K562 (cell line): ENCODE results near the gene ZNF672. TPM values are rescaled to one million over a fixed set of nuclear protein-coding genes. Genes with fewer than 3 reads are reported as not detected.

Experiments used
- ATAC-seq: fragments of 200-7000 bp; cut with Tn5 transposase; 3 replicates; pipeline ENCODE4 v1.9.1; 2020; ENCODE audit warnings: moderate library complexity
- BruUV-seq: library from RNA; stranded (reverse); fragments of 400-500 nt; replicated peaks from 2 replicates; lab custom pipeline; 2021; lab: Mats Ljungman, UMichigan
- CTCF ChIA-PET: fragments of 300-600 bp; formaldehyde crosslinking; extraction: SDS; loops from one replicate; lab custom pipeline; 2021; ENCODE audit warnings: low intra/inter-chr PET ratio; lab: Yijun Ruan, JAX
- POLR2A ChIA-PET: fragments of 300-600, 350-650 bp; sonication (Branson Sonifier 250); formaldehyde crosslinking; extraction: SDS; loops from one replicate; lab custom pipeline; 2021; ENCODE audit warnings: antibody characterized with exemption, inconsistent platforms; lab: Yijun Ruan, JAX
- DNase-seq, 4 experiments: peaks; one replicate each; pipeline versions ENCODE4 v3.0.0 to v3.0.0-alpha.2; 2011 to 2018; ENCODE audit warnings: low spot score in 3 of 4, mixed read lengths in 3 of 4; ENCODE audit errors: extremely low read depth in 1 of 4
- FAIRE-seq: peaks from 2 replicates; lab custom pipeline; 2011; peaks lifted over from hg19 to GRCh38; lab: Jason Lieb, UNC
- H2AFZ ChIP-seq: 2 replicates; pipeline ENCODE4 v1.6.0; 2011; ENCODE audit warnings: low read depth, low read length, control low read depth, inconsistent platforms
- H3K27ac ChIP-seq: fragments of 200-600 bp; 3 replicates; pipeline ENCODE4 v1.8.0; 2011; ENCODE audit warnings: low read depth, mild to moderate bottlenecking, control low read depth, inconsistent platforms, low read length, moderate library complexity, mixed read lengths; ENCODE audit errors: extremely low read depth
- H3K27me3 ChIP-seq, 2 experiments: fragments of 300-600 bp in 1 of 2; 2 replicates in 1 of 2; 3 replicates in 1 of 2; pipeline versions ENCODE4 v1.6.0 to v1.8.0; 2011; ENCODE audit warnings: inconsistent platforms in 2 of 2, low read length in 2 of 2, mild to moderate bottlenecking in 1 of 2, mixed read lengths in 1 of 2, moderate library complexity in 1 of 2; ENCODE audit not compliant: control insufficient read depth in 2 of 2, insufficient read depth in 2 of 2
- H3K36me3 ChIP-seq: fragments of 300-600 bp; 3 replicates; pipeline ENCODE4 v1.8.0; 2011; ENCODE audit warnings: mild to moderate bottlenecking, low read length, inconsistent platforms; ENCODE audit not compliant: control insufficient read depth, insufficient read depth
- H3K4me1 ChIP-seq, 2 experiments: fragments of 200-600 bp in 1 of 2; replicated peaks in 1 of 2; 2 replicates in 1 of 2; 3 replicates in 1 of 2; pipeline versions ENCODE4 v1.5.1 to v1.8.0; 2011; ENCODE audit warnings: inconsistent platforms in 2 of 2, low read length in 2 of 2, mild to moderate bottlenecking in 1 of 2, mixed read lengths in 1 of 2, moderate library complexity in 1 of 2; ENCODE audit not compliant: control insufficient read depth in 2 of 2, insufficient read depth in 2 of 2
- H3K4me2 ChIP-seq: 2 replicates; pipeline ENCODE4 v1.6.1; 2011; ENCODE audit warnings: low read length, control low read depth, inconsistent platforms, mixed read lengths; ENCODE audit not compliant: insufficient read depth
- H3K4me3 ChIP-seq: fragments of 200-600 bp; sonication (generic), shearing (Covaris generic); 2 replicates; pipeline ENCODE4 v1.5.1; 2016; ENCODE audit warnings: control low read depth, inconsistent platforms
- H3K79me2 ChIP-seq: fragments of 200-600 bp; 3 replicates; pipeline ENCODE4 v1.8.0; 2011; ENCODE audit warnings: low read length, inconsistent platforms; ENCODE audit not compliant: control insufficient read depth, insufficient read depth
- H3K9ac ChIP-seq, 2 experiments: 2 replicates each; pipeline versions ENCODE4 v1.6.0 to v1.6.1; 2011; ENCODE audit warnings: low read depth in 2 of 2, low read length in 2 of 2, control low read depth in 1 of 2, inconsistent platforms in 1 of 2, mild to moderate bottlenecking in 1 of 2, mixed read lengths in 1 of 2; ENCODE audit not compliant: insufficient read depth in 1 of 2
- H3K9me1 ChIP-seq: one replicate; pipeline ENCODE4 v1.6.0; 2011; ENCODE audit warnings: inconsistent platforms, mild to moderate bottlenecking, low read length, moderate library complexity; ENCODE audit not compliant: control insufficient read depth, insufficient read depth
- H3K9me3 ChIP-seq: replicated peaks from 2 replicates; pipeline ENCODE4 v1.5.1; 2011; ENCODE audit warnings: low read depth, low read length, inconsistent platforms; ENCODE audit not compliant: control insufficient read depth, insufficient read depth
- H4K20me1 ChIP-seq: replicated peaks from 2 replicates; pipeline ENCODE4 v1.6.1; 2011; ENCODE audit warnings: low read length, inconsistent platforms, mixed read lengths; ENCODE audit not compliant: control insufficient read depth, insufficient read depth
- ETV6 ChIP-seq, 3 experiments: fragments of 150-350 bp in 1 of 3; sonication (generic) in 1 of 3; formaldehyde crosslinking in 1 of 3; IDR thresholded peaks; 2 replicates each; pipeline versions ENCODE4 v1.6.1 to v1.8.0; 2014 to 2022; ENCODE audit warnings: borderline replicate concordance in 2 of 3, low read depth in 2 of 3, antibody characterized with exemption in 1 of 3, low read length in 1 of 3, mild to moderate bottlenecking in 1 of 3, missing genetic modification reagents in 1 of 3
- HNRNPUL1 ChIP-seq: fragments of 200-400 bp; formaldehyde crosslinking; IDR thresholded peaks from 2 replicates; pipeline ENCODE4 v1.6.1; 2017; ENCODE audit warnings: low read length
- MCM7 ChIP-seq, 2 experiments: fragments of 450-650 bp; IDR thresholded peaks; 2 replicates each; pipeline ENCODE4 v1.6.1; 2016 to 2018
- TBP ChIP-seq: optimal IDR thresholded peaks from 2 replicates; pipeline ENCODE3; 2011; ENCODE audit warnings: low read depth, low read length, improper control_type of control experiment
- ZNF224 ChIP-seq: sonication (generic); formaldehyde crosslinking; IDR thresholded peaks from 2 replicates; pipeline ENCODE4 v1.8.0; 2022; ENCODE audit warnings: mild to moderate bottlenecking, missing genetic modification reagents
- ZNF778 ChIP-seq: fragments of 450-650 bp; formaldehyde crosslinking; IDR thresholded peaks from 2 replicates; pipeline ENCODE4 v1.4.0; 2020; ENCODE audit warnings: mild to moderate bottlenecking, moderate library complexity
- WGBS: fragments of 100-300 bp; shearing (Covaris generic); methylation state at CpG from one replicate; pipeline ENCODE4 v1.1.6; 2016; ENCODE audit warnings: low coverage, mixed read lengths; ENCODE audit not compliant: insufficient coverage; ENCODE audit errors: missing lambda C conversion rate; 5-methylcytosine and 5-hydroxymethylcytosine counted together
- in situ Hi-C: fragments of 300-500 bp; cut with MboI; formaldehyde crosslinking; loops from 4 replicates; pipeline ENCODE4 v1.15.0; 2018; ENCODE audit warnings: inconsistent platforms, mixed read lengths
- intact Hi-C: fragments of 100-400 bp; cut with micrococcal nuclease; formaldehyde crosslinking; loops from 2 replicates; pipeline ENCODE4 v1.14.2; 2022
- polyA plus RNA-seq, 8 experiments: library from polyadenylated mRNA; depleted of rRNA in 4 of 8; stranded (reverse) in 5 of 8; unstranded in 3 of 8; fragments of >200 nt; fragmentation: Nextera tagmentation in 2 of 8; fragmentation: Illumina TruSeq in 1 of 8; extraction: Ambion mirVana in 2 of 8; extraction: Trizol in 1 of 8; gene quantifications; 2 replicates each; pipeline versions ENCODE4 v1.2.1 to v1.2.3, GENCODE V29; 2011 to 2014; ENCODE audit warnings: inconsistent platforms in 1 of 8, missing spikeins in 1 of 8
- total RNA-seq, 7 experiments: library from RNA; depleted of rRNA in 6 of 7; stranded (reverse); fragments of >200 nt in 6 of 7; fragmentation: Illumina TruSeq in 2 of 7; extraction: Trizol in 2 of 7; gene quantifications; 2 replicates each; pipeline versions ENCODE4 v1.2.1 to v1.2.3, GENCODE V29; 2011 to 2021; ENCODE audit warnings: low replicate concordance in 1 of 7
- TF ChIP-seq, protein P1 (sequence below): fragments of 450-650 bp; IDR thresholded peaks from 2 replicates; pipeline ENCODE4 v1.6.1; 2016; ENCODE audit warnings: borderline replicate concordance
- TF ChIP-seq, protein P2 (sequence below): fragments of 450-650 bp; IDR thresholded peaks from 2 replicates; pipeline ENCODE4 v1.6.1; 2018; ENCODE audit warnings: mild to moderate bottlenecking, low read depth; ENCODE audit not compliant: partially characterized antibody
- TF ChIP-seq, protein P3 (sequence below): fragments of 250-450 bp; sonication (Bioruptor Pico); IDR thresholded peaks from 2 replicates; pipeline ENCODE4 v1.8.0; 2021; ENCODE audit warnings: borderline replicate concordance, mild to moderate bottlenecking, moderate library complexity; ENCODE audit not compliant: poor library complexity, severe bottlenecking
- TF ChIP-seq, protein P4 (sequence below): sonication (generic); IDR thresholded peaks from 2 replicates; pipeline ENCODE4 v1.6.1; 2016
- TF ChIP-seq, protein P5 (sequence below): fragments of 450-650 bp; IDR thresholded peaks from 2 replicates; pipeline ENCODE4 v1.6.1; 2017; ENCODE audit warnings: antibody characterized with exemption, mild to moderate bottlenecking

Gene ZNF672
- total and polyA plus RNA-seq, 9 of the 15 experiments (the other 6 are each of a cell fraction or from before 2014, with no cell fraction given), result 1.9 to 57.9 (median 24.1) TPM

- in situ Hi-C loops, result no loop called here
- no peak for FAIRE-seq
- peaks cover 34 to 38% of the 10 kb centered on the region in 2 experiments for H3K4me1 ChIP-seq
- no peak overlapping the region for H3K4me3 ChIP-seq
- WGBS, result 24% methylated on average over 7 of the region's 7 CpGs
- H4K20me1 ChIP-seq, result no peaks in the 10 kb centered on the region
- intact Hi-C loops, result no loop called here
- peak overlapping the region; percentile 94 for H2AFZ ChIP-seq
- no TSS peak for BruUV-seq
- H3K36me3 ChIP-seq, result no peaks in the 10 kb centered on the region
- H3K4me2 ChIP-seq, result peak overlapping the region; percentile 67
- peaks cover 21% of the 10 kb centered on the region for H3K79me2 ChIP-seq
- ChIA-PET POLR2A (interaction anchor here (6.1 kb wide), 1 partner anchor 8 kb away, joined by 78 read pairs; the partner anchor contains the start of gene SH3BP5L), CTCF (no interaction called here)
- peak overlapping the region; percentile 40 to 54; a peak in 3 of 4 replicates for H3K9ac ChIP-seq
- no peaks in the 10 kb centered on the region for H3K9me1 ChIP-seq
- no peaks in the 10 kb centered on the region for H3K27me3 ChIP-seq
- DNase-seq, result peak in 1 of 4 experiments; percentile 68
- H3K9me3 ChIP-seq, result 0 out of 2 replicates have a peak, but pooled peaks cover 5% of the 10 kb centered on the region
- H3K27ac ChIP-seq, result peak overlapping the region; percentile 52
- ATAC-seq, result no peak
- TF ChIP-seq, protein P1, sequence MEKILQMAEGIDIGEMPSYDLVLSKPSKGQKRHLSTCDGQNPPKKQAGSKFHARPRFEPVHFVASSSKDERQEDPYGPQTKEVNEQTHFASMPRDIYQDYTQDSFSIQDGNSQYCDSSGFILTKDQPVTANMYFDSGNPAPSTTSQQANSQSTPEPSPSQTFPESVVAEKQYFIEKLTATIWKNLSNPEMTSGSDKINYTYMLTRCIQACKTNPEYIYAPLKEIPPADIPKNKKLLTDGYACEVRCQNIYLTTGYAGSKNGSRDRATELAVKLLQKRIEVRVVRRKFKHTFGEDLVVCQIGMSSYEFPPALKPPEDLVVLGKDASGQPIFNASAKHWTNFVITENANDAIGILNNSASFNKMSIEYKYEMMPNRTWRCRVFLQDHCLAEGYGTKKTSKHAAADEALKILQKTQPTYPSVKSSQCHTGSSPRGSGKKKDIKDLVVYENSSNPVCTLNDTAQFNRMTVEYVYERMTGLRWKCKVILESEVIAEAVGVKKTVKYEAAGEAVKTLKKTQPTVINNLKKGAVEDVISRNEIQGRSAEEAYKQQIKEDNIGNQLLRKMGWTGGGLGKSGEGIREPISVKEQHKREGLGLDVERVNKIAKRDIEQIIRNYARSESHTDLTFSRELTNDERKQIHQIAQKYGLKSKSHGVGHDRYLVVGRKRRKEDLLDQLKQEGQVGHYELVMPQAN, result 0 out of 2 replicates have a peak, but pooled peaks have one; percentile 18
- TF ChIP-seq, protein P2, sequence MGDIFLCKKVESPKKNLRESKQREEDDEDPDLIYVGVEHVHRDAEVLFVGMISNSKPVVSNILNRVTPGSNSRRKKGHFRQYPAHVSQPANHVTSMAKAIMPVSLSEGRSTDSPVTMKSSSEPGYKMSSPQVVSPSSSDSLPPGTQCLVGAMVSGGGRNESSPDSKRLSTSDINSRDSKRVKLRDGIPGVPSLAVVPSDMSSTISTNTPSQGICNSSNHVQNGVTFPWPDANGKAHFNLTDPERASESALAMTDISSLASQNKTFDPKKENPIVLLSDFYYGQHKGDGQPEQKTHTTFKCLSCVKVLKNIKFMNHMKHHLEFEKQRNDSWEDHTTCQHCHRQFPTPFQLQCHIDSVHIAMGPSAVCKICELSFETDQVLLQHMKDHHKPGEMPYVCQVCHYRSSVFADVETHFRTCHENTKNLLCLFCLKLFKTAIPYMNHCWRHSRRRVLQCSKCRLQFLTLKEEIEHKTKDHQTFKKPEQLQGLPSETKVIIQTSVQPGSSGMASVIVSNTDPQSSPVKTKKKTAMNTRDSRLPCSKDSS, result no peak
- TF ChIP-seq, protein P3, sequence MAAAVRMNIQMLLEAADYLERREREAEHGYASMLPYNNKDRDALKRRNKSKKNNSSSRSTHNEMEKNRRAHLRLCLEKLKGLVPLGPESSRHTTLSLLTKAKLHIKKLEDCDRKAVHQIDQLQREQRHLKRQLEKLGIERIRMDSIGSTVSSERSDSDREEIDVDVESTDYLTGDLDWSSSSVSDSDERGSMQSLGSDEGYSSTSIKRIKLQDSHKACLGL (CRISPR knock-in tag), result no peak
- TF ChIP-seq, protein P4, sequence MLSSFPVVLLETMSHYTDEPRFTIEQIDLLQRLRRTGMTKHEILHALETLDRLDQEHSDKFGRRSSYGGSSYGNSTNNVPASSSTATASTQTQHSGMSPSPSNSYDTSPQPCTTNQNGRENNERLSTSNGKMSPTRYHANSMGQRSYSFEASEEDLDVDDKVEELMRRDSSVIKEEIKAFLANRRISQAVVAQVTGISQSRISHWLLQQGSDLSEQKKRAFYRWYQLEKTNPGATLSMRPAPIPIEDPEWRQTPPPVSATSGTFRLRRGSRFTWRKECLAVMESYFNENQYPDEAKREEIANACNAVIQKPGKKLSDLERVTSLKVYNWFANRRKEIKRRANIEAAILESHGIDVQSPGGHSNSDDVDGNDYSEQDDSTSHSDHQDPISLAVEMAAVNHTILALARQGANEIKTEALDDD, result 0 out of 2 replicates have a peak, but pooled peaks have one; percentile 59
- no peak for TF ChIP-seq MCM7 (IDR thresholded peaks at IDR 0.05)
- TF ChIP-seq, protein P5, sequence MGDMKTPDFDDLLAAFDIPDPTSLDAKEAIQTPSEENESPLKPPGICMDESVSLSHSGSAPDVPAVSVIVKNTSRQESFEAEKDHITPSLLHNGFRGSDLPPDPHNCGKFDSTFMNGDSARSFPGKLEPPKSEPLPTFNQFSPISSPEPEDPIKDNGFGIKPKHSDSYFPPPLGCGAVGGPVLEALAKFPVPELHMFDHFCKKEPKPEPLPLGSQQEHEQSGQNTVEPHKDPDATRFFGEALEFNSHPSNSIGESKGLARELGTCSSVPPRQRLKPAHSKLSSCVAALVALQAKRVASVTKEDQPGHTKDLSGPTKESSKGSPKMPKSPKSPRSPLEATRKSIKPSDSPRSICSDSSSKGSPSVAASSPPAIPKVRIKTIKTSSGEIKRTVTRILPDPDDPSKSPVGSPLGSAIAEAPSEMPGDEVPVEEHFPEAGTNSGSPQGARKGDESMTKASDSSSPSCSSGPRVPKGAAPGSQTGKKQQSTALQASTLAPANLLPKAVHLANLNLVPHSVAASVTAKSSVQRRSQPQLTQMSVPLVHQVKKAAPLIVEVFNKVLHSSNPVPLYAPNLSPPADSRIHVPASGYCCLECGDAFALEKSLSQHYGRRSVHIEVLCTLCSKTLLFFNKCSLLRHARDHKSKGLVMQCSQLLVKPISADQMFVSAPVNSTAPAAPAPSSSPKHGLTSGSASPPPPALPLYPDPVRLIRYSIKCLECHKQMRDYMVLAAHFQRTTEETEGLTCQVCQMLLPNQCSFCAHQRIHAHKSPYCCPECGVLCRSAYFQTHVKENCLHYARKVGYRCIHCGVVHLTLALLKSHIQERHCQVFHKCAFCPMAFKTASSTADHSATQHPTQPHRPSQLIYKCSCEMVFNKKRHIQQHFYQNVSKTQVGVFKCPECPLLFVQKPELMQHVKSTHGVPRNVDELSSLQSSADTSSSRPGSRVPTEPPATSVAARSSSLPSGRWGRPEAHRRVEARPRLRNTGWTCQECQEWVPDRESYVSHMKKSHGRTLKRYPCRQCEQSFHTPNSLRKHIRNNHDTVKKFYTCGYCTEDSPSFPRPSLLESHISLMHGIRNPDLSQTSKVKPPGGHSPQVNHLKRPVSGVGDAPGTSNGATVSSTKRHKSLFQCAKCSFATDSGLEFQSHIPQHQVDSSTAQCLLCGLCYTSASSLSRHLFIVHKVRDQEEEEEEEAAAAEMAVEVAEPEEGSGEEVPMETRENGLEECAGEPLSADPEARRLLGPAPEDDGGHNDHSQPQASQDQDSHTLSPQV, result peak; percentile 82
- TF ChIP-seq ZNF778 (CRISPR knock-in tag), result no peak
- TF ChIP-seq TBP, result peak; percentile 13
- TF ChIP-seq HNRNPUL1, result no peak
- no peak for TF ChIP-seq ZNF224 (CRISPR knock-in tag)
- peak in 1 of 2 experiments; percentile 48; a peak in 1 of 4 replicates for TF ChIP-seq ETV6 (IDR thresholded peaks at IDR 0.05; ENCODE audit: borderline replicate concordance in 1 of 2, low read depth in 2 of 2, low read length in 1 of 2)
- TF ChIP-seq ETV6 (CRISPR knock-in tag; IDR thresholded peaks at IDR 0.05; ENCODE audit: borderline replicate concordance), result no peak
Observed at GRCh38 chr1:248834343-248834940, 3.6 kb upstream of the ZNF672 start.
